ENCODE results near the gene C4BPB.

C4BPB gene

GRCh38 chr1:207081806-207082205 lies 6.9 kb upstream of the C4BPB start:
- TF ChIP-seq POLR2AphosphoS5 (IDR thresholded peaks at IDR 0.05; ENCODE audit: low read depth, low read length) = no peak
- TF ChIP-seq REST (IDR thresholded peaks at IDR 0.05; ENCODE audit: insufficient read depth in 1 of 2, low read depth in 2 of 2, low read length in 2 of 2) = no peak
- no peak for TF ChIP-seq FOXP2 (optimal IDR thresholded peaks at IDR 0.05; ENCODE audit: borderline replicate concordance, extremely low read depth, extremely low read length, insufficient read depth)
- no peak for TF ChIP-seq TAF1 (IDR thresholded peaks at IDR 0.05; ENCODE audit: borderline replicate concordance, insufficient read depth, low read length)
- TF ChIP-seq SIN3A (IDR thresholded peaks at IDR 0.05; ENCODE audit: borderline replicate concordance, insufficient read depth, low read length) = no peak

GRCh38 chr1:207084232-207084631 lies 4.4 kb upstream of the C4BPB start:
- TF ChIP-seq TAF1 (IDR thresholded peaks at IDR 0.05; ENCODE audit: borderline replicate concordance, insufficient read depth, low read length) (no peak), SIN3A (IDR thresholded peaks at IDR 0.05; ENCODE audit: borderline replicate concordance, insufficient read depth, low read length) (no peak), POLR2AphosphoS5 (IDR thresholded peaks at IDR 0.05; ENCODE audit: low read depth, low read length) (no peak), FOXP2 (optimal IDR thresholded peaks at IDR 0.05; ENCODE audit: borderline replicate concordance, extremely low read depth, extremely low read length, insufficient read depth) (no peak), REST (IDR thresholded peaks at IDR 0.05; ENCODE audit: insufficient read depth in 1 of 2, low read depth in 2 of 2, low read length in 2 of 2) (no peak)

GRCh38 chr1:207084701-207085180 lies 3.9 kb upstream of the C4BPB start:
- TF ChIP-seq SIN3A (IDR thresholded peaks at IDR 0.05; ENCODE audit: borderline replicate concordance, insufficient read depth, low read length) (no peak), TAF1 (IDR thresholded peaks at IDR 0.05; ENCODE audit: borderline replicate concordance, insufficient read depth, low read length) (no peak), POLR2AphosphoS5 (IDR thresholded peaks at IDR 0.05; ENCODE audit: low read depth, low read length) (no peak), REST (IDR thresholded peaks at IDR 0.05; ENCODE audit: insufficient read depth in 1 of 2, low read depth in 2 of 2, low read length in 2 of 2) (no peak), FOXP2 (optimal IDR thresholded peaks at IDR 0.05; ENCODE audit: borderline replicate concordance, extremely low read depth, extremely low read length, insufficient read depth) (no peak)

- TF ChIP-seq TAF1 (IDR thresholded peaks at IDR 0.05; ENCODE audit: borderline replicate concordance, insufficient read depth, low read length) (no peak), POLR2AphosphoS5 (IDR thresholded peaks at IDR 0.05; ENCODE audit: low read depth, low read length) (no peak), FOXP2 (optimal IDR thresholded peaks at IDR 0.05; ENCODE audit: borderline replicate concordance, extremely low read depth, extremely low read length, insufficient read depth) (no peak), REST (IDR thresholded peaks at IDR 0.05; ENCODE audit: insufficient read depth in 1 of 2, low read depth in 2 of 2, low read length in 2 of 2) (no peak), SIN3A (IDR thresholded peaks at IDR 0.05; ENCODE audit: borderline replicate concordance, insufficient read depth, low read length) (no peak)
Measured at GRCh38 chr1:207085887-207086286, 2.8 kb upstream of the C4BPB start.

- TF ChIP-seq SIN3A (IDR thresholded peaks at IDR 0.05; ENCODE audit: borderline replicate concordance, insufficient read depth, low read length) = no peak
Measured at GRCh38 chr1:207088161-207088560, 499 bp upstream of the C4BPB start.
